ENCODE measurements around the gene CDK13. TPM values are rescaled to one million over a fixed set of nuclear protein-coding genes. Genes with fewer than 3 reads are reported as not detected.

CDK13 gene
- total and polyA plus RNA-seq, 9 of the 15 experiments (the other 6 are each of a cell fraction or from before 2014, with no cell fraction given) = 9.8 to 46.1 (median 32.4) TPM

- TF ChIP-seq PATZ1 (CRISPR knock-in tag; IDR thresholded peaks at IDR 0.05; ENCODE audit: borderline replicate concordance) = no peak
- peak; percentile 86 for TF ChIP-seq CREM (IDR thresholded peaks at IDR 0.05; ENCODE audit: low read depth)
- no peak for TF ChIP-seq ZNF668 (CRISPR knock-in tag; IDR thresholded peaks at IDR 0.05)
- peak; percentile 84 for TF ChIP-seq OTX1 (CRISPR knock-in tag; IDR thresholded peaks at IDR 0.05)
- peak; percentile 27 for TF ChIP-seq PRPF4 (IDR thresholded peaks at IDR 0.05; ENCODE audit: insufficient read depth, low read depth, low read length, poor library complexity, severe bottlenecking)
- TF ChIP-seq ETV1 (tag; conservative IDR thresholded peaks at IDR 0.05; ENCODE audit: low read depth) = peak; percentile 77; the same call in 1 of the 2 replicates
- TF ChIP-seq ZNF133 (CRISPR knock-in tag; IDR thresholded peaks at IDR 0.05) = no peak
- peak; percentile 94 for TF ChIP-seq POLR2H (tag; IDR thresholded peaks at IDR 0.05; ENCODE audit: low read depth)
- peak; percentile 79; the same call in 1 of the 2 replicates for TF ChIP-seq ATF7 (IDR thresholded peaks at IDR 0.05)
- peak; percentile 14; the same call in 1 of the 2 replicates for TF ChIP-seq ZNF175 (CRISPR knock-in tag; IDR thresholded peaks at IDR 0.05; ENCODE audit: low read depth)
- TF ChIP-seq THAP7 (CRISPR knock-in tag; IDR thresholded peaks at IDR 0.05) = peak; percentile 82
- peak; percentile 42; the same call in 1 of the 2 replicates for TF ChIP-seq ZSCAN32 (CRISPR knock-in tag; IDR thresholded peaks at IDR 0.05)
- no peak for TF ChIP-seq RBM22 (IDR thresholded peaks at IDR 0.05; ENCODE audit: low read depth, low read length, poor library complexity, severe bottlenecking)
- peak; percentile 76 for TF ChIP-seq POLR2AphosphoS5 (IDR thresholded peaks at IDR 0.05; ENCODE audit: control insufficient read depth, insufficient read depth, low read depth, low read length)
- TF ChIP-seq MYNN (IDR thresholded peaks at IDR 0.05) = no peak
- no peak for TF ChIP-seq MYNN (CRISPR knock-in tag; IDR thresholded peaks at IDR 0.05)
- TF ChIP-seq PCBP2 (IDR thresholded peaks at IDR 0.05; ENCODE audit: low read depth, low read length, poor library complexity, severe bottlenecking) = no peak
- 0 out of 2 replicates have a peak, but pooled peaks have one; percentile 5 for TF ChIP-seq FOSL1 (tag; conservative IDR thresholded peaks at IDR 0.05)
- no peak for TF ChIP-seq FOXM1 (IDR thresholded peaks at IDR 0.05; ENCODE audit: low read depth)
- peak; percentile 81; the same call in 1 of the 2 replicates for TF ChIP-seq FOXM1 (CRISPR knock-in tag; IDR thresholded peaks at IDR 0.05; ENCODE audit: low read depth)
- TF ChIP-seq HNRNPH1 (optimal IDR thresholded peaks at IDR 0.05; ENCODE audit: low read depth, low read length) = no peak
- TF ChIP-seq GABPB1 (CRISPR knock-in tag; IDR thresholded peaks at IDR 0.05) = peak; percentile 92
- peak; percentile 76 for TF ChIP-seq MAX (CRISPR knock-in tag; IDR thresholded peaks at IDR 0.05)
- TF ChIP-seq ZEB2 (IDR thresholded peaks at IDR 0.05) = 0 out of 2 replicates have a peak, but pooled peaks have one; percentile 23
- TF ChIP-seq NR3C1 (CRISPR knock-in tag; IDR thresholded peaks at IDR 0.05) = no peak
- TF ChIP-seq LCOR (CRISPR knock-in tag; IDR thresholded peaks at IDR 0.05) = peak; percentile 97
These were observed 814 bp upstream of the CDK13 start (continued) for GRCh38 chr7:39948956-39949928.
